ENCODE results near the gene TRAPPC10.

TRAPPC10 gene

DNA sequence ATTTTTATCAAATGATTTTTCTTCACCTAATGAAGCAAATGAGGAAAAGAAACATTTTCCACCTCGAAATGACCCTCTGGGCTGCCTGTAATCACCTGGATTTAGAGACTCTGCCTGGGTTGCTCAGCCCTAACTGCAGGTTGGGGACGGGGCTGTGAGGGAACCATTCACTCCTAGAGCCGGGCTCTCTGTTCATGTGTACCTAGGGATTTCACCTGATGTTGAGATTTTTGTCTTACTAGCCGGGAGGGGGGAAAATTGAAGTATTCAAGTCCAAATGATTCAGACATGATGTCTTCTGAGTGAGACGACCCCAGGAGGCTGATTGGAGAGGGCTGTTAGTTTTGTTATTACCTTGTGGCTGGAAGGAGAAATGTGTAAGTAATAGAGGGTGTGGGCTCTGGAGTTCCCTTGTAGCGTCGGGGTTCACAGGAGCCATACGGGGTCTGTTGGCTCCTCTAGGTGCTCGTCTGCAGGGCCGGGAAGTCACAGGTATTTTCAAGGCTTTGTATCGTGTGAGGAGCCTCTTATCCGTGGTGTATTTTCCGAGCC, 52.8 kb downstream of the TRAPPC10 start:
- DNase-seq (ENCODE audit: low read depth in 4 of 4, low spot score in 1 of 4) = no peak

DNA sequence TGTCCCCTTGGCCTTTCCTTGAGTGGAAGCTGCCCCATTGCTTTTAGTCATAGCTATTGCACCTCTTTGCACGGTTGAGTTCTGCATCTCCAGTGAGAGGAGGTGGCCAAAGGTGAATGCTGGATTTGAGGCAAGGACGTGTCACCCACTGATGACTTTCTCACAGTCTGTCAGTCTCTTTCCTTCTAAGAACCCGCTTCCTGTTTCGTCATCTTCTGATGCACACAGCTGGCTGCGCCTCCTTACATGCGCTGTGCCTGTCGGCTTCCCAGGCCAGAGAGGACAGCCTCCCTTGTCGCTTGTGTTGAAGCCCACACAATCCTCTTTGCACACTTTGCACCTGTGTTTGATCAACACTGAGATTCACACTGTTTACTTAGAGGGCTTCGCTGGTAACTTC, 53.3 kb downstream of the TRAPPC10 start:
- DNase-seq (ENCODE audit: low read depth in 4 of 4, low spot score in 1 of 4) = peak in 2 of 4 experiments; percentile 54 to 57

DNA sequence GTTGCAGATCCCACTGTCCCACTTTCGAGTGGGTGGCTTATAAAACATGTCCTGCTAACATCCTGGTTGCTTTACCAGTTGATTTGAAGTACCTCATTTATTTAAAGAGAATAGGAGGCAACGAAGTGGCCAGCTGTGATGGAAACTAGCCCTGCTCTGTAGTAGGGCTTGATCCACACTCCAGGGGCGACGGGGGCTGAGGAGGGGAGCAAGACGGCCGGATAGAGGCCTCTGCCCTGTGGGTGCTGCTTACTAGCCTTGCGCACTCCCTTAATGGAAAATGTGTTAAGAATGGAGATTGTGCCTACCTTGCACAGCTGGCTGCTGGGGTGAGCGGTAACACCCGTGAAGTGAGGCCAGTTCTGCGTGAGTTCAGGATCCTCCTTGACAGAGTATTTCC, 54.0 kb downstream of the TRAPPC10 start:
- no peak for DNase-seq (ENCODE audit: low read depth in 4 of 4, low spot score in 1 of 4)

DNA sequence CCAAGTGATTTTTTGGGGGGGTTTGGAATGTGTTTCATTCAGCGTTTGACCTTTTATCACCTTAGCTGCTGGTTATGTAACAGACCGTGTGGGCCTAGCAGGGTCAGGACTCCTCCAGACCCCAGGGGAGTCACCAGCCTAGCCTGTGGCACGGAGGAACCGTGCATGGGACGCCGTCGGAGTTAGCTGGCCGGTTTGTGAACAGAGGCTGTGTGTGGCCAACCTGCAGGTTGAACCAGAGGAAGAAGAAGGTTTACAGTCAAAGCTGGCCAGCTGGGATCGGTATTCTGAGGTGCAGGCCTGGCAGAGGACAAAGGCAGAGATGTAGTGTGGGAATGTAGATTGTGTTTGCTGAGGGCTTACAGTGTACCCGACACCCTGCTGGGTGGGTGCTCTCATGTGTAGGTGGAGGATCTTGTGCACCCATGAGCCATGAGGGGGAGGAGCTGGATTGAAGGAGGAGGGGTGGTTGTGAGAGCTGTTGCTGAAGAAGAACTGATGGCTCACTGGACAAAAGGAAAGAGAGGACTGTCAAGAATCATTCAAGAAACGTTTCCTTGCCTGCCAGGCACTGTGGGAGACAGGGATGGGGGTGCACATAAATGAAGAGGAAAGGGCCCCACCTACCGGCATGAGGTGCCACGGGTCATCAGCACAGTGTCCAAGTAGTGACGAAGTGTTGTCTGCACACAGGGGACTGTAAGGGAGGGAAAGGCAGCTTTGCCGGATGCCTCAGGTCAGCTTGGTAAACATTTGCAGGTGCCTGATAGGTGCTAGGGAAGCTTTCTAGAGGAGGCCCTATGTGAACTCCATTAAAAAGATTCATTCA, 55.1 kb downstream of the TRAPPC10 start:
- DNase-seq (ENCODE audit: low read depth in 4 of 4, low spot score in 1 of 4) = no peak

DNA sequence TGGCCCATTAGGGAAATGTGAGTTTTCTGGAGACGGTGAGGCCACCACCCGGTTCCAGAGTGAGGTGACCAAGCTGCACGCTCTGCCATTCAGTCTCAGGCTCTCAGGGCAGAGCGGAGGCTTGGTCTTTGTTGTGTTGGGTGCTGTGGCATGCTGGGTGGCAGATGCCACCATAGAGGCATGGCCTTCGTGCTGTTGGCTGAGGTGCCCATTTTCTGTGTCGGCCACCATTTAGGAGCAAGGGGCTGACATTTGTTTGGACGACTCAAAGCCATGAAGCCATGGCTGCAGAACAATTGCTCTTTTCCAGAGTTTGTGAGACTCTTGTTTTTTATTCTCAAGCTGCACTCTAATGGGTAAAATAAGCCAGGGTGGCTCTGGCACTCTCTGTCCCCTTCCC, 58.3 kb downstream of the TRAPPC10 start:
- DNase-seq (ENCODE audit: low read depth in 4 of 4, low spot score in 1 of 4) = no peak

DNA sequence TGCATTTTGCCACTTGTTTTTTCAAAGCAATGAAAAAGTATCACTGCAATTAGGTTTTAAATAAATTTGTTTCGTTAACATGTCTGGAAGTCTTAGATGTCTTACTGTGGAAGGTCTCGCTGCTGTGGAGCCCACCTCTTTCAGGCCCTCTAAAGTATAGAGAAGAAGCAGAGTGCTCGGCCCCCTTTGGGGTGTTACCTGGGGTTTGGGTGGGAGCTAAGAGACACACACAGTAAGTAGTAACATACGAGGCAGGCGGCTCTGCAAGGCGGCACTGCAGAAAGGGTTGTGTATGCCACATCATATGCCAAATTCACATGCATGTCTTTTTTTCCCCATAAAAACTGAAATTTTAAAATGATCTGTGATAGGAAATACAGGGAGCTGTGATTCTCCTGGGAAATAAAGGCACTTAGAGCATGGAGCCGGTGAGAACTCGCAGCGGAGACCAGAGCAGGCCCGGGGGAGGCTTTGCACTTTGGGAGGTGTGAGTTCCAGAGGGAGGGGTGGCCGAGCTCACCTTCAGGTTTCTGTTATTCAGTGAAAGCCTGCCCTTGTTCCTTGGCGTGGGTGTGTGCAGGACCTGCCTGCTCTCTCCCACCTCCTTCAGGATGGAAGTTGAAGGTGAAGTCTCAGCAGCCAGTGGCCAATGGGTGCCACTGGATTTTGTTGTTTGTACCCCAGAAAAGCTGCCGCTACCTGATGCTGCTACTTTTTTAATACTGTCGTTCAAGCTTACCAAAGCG, 59.4 kb downstream of the TRAPPC10 start:
- no peak for DNase-seq (ENCODE audit: low read depth in 4 of 4, low spot score in 1 of 4)

DNA sequence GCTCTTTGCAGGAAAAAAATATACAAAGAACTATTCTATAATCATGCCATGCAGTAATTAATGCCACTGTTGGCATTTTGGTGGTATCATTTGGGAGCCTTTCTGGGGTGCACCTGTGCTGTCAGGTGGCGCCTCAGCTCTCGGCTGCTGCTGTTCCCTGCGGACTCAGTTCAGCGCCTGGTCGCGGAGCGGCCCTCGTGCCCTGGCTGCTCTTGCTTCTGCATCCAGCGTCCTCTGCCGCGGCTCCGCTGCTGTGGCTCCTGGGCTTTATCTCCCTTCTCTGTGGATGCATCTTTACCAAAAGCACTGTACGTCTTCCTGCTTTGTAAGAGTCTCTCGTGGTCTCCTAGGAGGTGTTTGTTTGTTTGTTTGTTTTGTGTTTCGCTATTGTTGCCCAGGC, 60.0 kb downstream of the TRAPPC10 start:
- no peak for DNase-seq (ENCODE audit: low read depth in 4 of 4, low spot score in 1 of 4)

DNA sequence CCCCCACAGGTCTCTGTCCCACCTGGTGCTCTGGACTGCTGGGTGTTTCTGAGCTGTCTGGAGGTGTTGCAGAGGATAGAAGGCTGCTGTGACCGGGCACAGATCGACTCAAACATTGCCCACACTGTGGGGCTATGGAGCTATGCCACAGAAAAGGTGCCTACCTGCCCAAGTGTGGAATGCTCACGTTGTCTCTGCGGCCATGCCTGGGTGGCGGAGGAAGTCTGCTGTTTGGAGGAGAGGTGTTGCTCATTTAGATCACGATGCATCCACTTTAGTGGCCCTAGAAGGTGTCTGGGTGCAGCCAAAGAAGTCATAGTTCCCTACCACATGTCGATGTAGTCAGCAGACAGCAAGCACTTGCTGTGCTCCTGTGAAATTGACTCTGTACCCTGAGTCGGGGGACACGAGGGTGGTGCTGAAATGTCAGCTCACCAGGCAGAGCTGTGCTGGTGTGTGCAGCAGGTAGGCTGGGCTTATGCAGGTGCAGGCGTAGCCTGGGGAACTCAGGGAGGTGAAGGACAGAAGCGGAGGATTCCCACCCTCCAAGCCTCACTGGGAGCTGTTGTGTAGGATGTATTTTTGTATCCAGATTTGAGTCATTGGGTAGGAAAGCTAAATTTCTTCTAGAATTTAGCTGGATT, 62.3 kb downstream of the TRAPPC10 start:
- no peak for DNase-seq (ENCODE audit: low read depth in 4 of 4, low spot score in 1 of 4)

DNA sequence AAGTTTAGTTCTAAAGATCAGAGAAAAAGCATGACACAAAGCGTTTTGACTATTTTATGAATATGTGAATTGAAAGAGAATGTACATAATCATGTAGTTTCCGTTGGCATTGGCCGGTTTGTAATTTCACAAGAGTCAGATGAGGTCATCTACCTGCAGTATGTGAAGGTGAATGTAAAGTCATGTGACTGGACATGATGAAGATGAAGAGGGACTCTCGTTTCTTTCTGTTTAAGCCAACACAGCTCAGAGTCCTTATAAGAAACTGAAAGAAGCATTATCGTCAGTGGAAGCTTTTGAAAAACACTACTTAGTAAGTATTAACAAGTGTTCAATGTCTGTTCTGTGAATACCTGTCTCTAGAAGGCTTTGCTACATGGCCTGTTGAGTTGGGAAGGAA, 64.2 kb downstream of the TRAPPC10 start:
- DNase-seq (ENCODE audit: low read depth in 4 of 4, low spot score in 1 of 4) = no peak

DNA sequence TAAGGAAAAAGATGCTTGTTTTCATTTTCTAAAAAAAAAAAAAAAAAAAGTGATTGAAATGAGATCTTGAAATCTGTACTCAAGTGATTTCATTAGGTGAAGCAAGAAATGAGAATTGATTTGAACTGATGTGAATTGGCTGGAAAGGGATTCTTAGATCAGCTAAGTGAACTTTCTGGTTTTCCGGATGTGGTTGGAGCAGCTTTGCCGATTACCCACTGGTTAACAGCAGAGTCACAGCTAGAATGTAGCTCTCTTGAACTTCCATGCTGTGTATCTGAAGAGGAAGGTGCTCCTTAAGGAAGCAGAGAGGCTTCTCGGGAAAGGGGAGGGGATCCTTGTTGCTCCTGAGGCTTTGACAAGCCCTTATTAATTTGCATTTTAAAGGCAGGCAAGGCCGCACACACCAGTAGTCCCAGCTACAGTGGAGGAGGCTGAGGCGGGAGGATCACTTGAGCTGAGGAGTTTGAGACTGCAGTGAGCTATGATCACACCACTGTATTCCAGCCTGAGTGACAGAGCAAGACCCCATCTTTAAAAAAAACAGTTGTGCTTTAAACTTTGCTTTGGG, 66.4 kb downstream of the TRAPPC10 start:
- no peak for DNase-seq (ENCODE audit: low read depth in 4 of 4, low spot score in 1 of 4)

DNA sequence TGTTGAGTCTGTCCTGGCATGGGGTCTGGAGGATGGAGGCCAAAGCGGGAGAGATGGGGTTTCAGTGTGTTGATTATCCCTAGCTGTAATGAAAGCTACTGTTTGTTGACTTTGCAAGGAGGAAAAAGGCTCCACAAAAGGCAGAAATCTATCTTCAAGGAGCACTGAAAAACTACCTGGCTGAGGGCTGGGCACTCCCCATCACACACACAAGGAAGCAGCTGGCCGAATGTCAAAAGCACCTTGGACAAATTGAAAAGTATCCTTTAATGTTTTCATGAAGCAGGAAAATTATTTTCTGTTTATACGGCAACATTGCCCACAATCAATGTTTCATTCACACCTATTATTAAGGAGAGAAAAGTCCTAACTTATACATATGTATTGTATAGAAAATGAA, 67.3 kb downstream of the TRAPPC10 start:
- no peak for DNase-seq (ENCODE audit: low read depth in 4 of 4, low spot score in 1 of 4)

DNA sequence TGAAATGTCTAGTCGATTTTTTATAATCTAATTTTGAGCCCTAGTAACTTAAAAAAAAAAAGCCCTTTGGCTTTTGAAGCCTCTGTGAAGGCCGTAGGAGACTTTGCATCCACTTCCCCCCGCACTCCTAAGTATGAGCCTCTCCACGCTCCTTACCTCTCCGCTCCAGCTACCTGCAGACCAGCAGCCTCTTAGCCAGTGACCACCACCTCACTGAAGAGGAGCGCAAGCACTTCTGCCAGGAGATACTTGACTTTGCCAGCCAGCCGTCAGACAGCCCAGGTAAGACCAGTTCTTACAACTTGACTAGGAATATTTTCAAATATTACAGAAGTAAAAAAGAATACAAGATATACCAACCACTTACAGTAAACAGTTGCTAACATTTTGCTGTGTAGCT, 67.7 kb downstream of the TRAPPC10 start:
- no peak for DNase-seq (ENCODE audit: low read depth in 4 of 4, low spot score in 1 of 4)

DNA sequence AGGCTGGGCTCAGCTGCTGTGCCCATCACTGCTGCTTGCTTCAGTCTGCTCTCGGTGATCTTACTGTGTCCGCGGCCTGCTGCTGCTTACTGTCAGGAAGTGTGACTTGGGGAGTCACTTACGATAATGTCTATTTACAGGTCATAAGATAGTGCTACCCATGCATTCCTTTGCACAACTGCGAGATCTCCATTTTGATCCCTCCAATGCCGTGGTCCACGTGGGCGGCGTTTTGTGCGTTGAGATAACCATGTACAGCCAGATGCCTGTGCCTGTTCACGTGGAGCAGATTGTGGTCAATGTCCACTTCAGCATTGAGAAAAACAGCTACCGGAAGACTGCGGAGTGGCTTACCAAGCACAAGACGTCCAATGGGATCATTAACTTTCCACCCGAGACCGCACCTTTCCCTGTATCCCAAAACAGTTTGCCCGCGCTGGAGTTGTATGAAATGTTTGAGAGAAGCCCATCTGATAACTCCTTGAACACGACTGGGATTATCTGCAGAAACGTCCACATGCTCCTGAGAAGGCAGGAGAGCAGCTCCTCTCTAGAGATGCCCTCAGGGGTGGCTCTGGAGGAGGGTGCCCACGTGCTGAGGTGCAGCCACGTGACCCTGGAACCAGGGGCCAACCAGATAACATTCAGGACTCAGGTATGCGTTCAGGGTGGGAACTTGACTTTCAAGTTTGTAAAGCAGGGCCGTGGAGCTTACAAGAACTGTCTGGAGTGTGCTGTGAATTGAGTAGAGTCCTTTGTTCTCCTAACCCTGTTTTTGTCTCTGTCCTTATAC, 70.7 kb downstream of the TRAPPC10 start:
- no peak for DNase-seq (ENCODE audit: low read depth in 4 of 4, low spot score in 1 of 4)

DNA sequence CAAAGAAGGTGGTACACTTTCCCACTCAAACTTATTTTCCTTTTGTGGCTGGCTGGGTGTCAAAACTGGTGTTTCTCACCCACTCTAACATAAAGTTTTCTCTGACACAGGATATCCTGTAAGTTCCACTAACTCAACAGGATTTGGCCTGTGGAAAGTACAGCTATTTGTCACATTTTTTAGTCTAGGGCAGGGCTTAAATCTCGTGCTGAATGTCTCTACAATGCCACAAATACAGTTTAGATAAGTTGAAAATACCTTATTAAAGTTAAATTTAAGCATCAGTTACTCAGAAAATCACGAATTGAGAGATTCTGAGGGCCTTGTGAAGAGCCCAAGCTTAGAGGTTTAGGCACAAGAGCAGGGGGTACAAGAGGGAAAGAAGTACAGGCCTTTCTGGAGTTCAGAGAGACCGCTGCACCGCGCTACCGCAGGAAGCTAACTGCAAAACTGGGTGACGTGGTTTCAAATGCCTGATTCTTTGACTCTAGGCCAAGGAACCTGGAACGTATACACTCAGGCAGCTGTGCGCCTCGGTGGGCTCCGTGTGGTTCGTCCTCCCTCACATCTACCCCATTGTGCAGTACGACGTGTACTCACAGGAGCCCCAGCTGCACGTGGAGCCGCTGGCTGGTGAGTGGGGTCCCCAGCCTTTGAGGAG, 71.7 kb downstream of the TRAPPC10 start:
- peak in 2 of 4 experiments; percentile 33 to 55 for DNase-seq (ENCODE audit: low read depth in 4 of 4, low spot score in 1 of 4)

DNA sequence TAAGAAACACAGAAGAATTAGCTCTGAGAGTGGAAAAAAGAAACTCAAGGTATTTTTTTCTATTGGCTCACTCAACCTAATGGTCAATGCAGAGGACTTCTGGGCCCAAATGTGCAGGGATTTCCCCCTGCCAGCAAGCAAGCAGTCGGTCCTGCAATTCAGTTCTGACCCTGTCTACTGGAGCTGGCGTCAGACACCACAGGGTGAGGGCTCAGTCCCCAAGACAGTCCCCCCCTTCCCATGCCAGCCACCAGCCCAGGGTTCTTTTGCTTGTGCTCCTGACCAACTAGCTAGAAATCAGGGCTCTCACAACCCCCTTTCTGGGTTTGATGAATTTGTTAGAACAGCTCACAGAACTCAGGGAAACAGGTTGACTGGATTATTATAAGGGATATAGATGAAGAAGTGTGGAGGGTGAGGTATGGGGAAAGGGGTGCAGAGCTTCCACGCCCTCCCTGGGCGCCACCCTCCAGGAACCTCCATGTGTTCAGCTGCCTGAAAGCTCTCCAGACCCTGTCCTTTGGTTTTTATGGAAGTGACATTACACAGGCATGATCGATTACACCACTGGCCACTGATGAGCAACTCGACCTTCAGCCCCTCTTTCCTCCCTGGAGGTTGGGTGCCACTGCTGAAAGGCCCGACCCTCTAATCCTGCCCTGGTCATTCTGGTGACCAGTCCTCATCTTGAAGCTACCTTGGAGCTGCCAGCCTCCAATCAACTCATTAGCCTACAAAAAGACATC, 72.6 kb downstream of the TRAPPC10 start:
- DNase-seq (ENCODE audit: low read depth in 4 of 4, low spot score in 1 of 4) = no peak

DNA sequence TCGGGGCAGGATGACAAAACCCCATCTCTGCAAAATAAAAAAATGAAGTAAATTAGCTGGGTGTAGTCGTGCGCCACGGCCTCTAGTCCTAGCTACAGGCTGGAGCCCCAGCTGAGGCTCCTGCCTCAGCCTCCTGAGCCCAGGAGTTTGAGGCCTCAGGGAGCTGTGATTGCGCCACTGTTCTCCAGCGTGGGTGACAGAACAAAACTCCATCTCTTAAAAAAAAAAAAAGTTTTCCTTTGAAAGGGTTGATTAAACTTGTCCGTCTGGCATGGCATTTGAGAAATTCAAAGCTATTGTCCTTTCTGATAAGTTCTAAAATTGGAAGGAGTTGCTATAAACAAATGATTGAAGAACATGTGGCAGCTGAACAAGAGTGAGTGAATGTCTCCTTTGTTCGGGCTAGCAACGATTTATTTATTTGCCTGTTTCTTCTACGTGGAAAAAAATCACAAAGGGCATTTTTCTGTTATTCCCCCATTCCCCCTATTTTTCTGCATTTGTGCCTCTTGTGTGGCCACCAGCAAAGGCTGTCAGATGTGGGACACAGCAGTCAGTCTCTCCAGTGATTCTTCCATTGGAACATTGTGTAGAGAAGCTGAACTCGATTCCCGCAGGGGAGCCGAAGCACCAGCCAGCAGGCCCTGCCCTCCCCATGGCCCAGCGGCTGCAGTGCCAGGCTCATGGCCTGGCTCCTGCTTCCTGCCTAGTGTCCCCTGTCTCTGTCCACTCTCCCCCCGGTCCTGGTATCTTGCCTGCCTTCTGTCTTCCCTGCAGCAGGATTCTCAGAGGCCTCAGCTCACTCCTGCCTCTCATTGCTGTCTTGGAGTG, 73.6 kb downstream of the TRAPPC10 start:
- DNase-seq (ENCODE audit: low read depth in 4 of 4, low spot score in 1 of 4) = no peak

DNA sequence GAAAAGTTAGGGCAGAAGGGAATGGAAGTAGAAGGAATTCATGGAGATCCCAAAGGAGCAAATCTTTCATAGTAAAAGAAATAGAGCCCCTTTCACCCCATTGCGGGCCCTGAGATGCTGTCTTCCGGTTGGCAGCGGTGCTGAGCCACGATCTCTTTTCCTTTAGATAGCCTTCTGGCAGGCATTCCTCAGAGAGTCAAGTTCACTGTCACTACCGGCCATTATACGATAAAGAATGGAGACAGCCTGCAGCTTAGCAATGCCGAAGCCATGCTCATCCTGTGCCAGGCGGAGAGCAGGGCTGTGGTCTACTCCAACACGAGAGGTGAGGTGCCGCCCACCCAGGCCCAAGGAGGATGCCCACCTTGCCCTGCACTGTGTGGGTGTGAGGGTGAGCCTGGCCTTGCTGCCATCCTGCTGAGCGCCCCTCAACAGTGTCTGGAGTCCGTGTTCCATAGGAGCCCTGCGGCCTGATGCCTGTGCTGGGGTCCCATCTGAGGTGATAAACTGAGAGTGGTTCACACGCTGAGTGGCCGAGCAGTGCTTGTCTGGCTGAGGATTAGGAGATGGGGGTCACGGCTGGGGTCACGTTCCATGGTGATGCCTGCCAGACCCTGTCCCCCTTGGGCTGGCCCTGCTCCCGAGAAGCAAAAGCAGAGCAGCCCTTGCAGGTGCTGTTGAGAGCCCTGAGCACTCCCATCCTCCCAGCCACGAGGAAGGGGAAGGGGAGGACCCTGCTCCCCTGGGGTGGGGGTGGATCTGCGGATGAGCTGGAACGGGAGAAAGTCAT, 74.7 kb downstream of the TRAPPC10 start:
- DNase-seq (ENCODE audit: low read depth in 4 of 4, low spot score in 1 of 4) = no peak

All from stimulated activated CD4-positive, alpha-beta T cell treated with anti-CD3 and anti-CD28 coated beads, Interleukin-1b, Interleukin-23, amount 100 ng/mL, for 24 hours (primary cell).